Gastroesophageal sphincter (tissue), 4 donors: ENCODE data around the gene SSBP4. TPM values are rescaled to one million over a fixed set of nuclear protein-coding genes. Genes with fewer than 3 reads are reported as not detected.

Experiments used
- ATAC-seq: fragments of 150-250 bp; one replicate; pipeline ENCODE4 v1.9.1; 2016; ENCODE audit warnings: mild to moderate bottlenecking, moderate library complexity
- H3K27ac ChIP-seq, 4 donors: fragments of 200-600 bp; sonication (generic) in 3 of 4; 1 replicate in 3 of 4; 2 replicates in 1 of 4; pipeline ENCODE4 v1.5.1; 2016 to 2019
- H3K27me3 ChIP-seq: fragments of 200-600 bp; sonication (generic); one replicate; pipeline ENCODE4 v1.5.1; 2019
- H3K36me3 ChIP-seq, 2 donors: fragments of 200-600 bp; sonication (generic); one replicate each; pipeline ENCODE4 v1.5.1; 2019; ENCODE audit warnings: control low read depth in 1 of 2
- H3K4me1 ChIP-seq, 3 donors: fragments of 200-600 bp; sonication (generic); 1 replicate in 2 of 3; 2 replicates in 1 of 3; pipeline ENCODE4 v1.5.1; 2016 to 2019; ENCODE audit warnings: control low read depth in 2 of 3
- H3K4me3 ChIP-seq, 2 donors: fragments of 200-600 bp; sonication (generic); one replicate each; pipeline ENCODE4 v1.5.1; 2019; ENCODE audit warnings: mild to moderate bottlenecking in 1 of 2, moderate library complexity in 1 of 2
- H3K9me3 ChIP-seq, 3 donors: fragments of 200-600 bp; sonication (generic); one replicate each; pipeline ENCODE4 v1.5.1; 2017 to 2019; ENCODE audit warnings: control low read depth in 2 of 3
- CTCF ChIP-seq, 4 experiments: fragments of 200-600 bp in 2 of 4; fragments of 450-650 bp in 2 of 4; sonication (generic) in 1 of 4; IDR thresholded peaks; one replicate each; pipeline ENCODE4 v1.5.1; 2017 to 2019; ENCODE audit warnings: antibody characterized with exemption in 4 of 4, mild to moderate bottlenecking in 2 of 4, moderate library complexity in 2 of 4
- EP300 ChIP-seq: sonication (generic); formaldehyde crosslinking; IDR thresholded peaks from one replicate; pipeline ENCODE4 v1.6.1; 2017; ENCODE audit warnings: antibody characterized with exemption, mild to moderate bottlenecking
- POLR2A ChIP-seq, 2 donors: fragments of 450-650 bp; IDR thresholded peaks; one replicate each; pipeline ENCODE4 v1.6.1; 2017; ENCODE audit warnings: antibody characterized with exemption in 2 of 2, mild to moderate bottlenecking in 2 of 2, moderate library complexity in 1 of 2
- POLR2AphosphoS5 ChIP-seq: sonication (generic); formaldehyde crosslinking; IDR thresholded peaks from one replicate; pipeline ENCODE4 v1.6.1; 2017; ENCODE audit warnings: antibody characterized with exemption
- whole genome bisulfite sequencing, 2 donors: methylation state at CpG; one replicate each; pipeline ENCODE4 v1.1.5; 2018; ENCODE audit warnings: low coverage in 1 of 2; 5-methylcytosine and 5-hydroxymethylcytosine counted together
- total RNA-seq, 4 donors: library from RNA; depleted of rRNA; stranded (reverse); fragments of >200 nt; gene quantifications; one replicate each; pipeline ENCODE4 v1.1.0, GENCODE V29; 2016

SSBP4 gene
- total RNA-seq, 4 donors from 2014 or later, result 58.4 to 76.2 (median 61.3) TPM

GRCh38 chr19:18424890-18425514 is 5.8 kb downstream of the SSBP4 start:
- WGBS, 2 donors, result 74% methylated on average over 7 of the region's 17 CpGs; no CpG with 5 or more reads in 1 of the 2 donors
- Histone ChIP-seq H3K4me1 (peaks cover 0 to 100% (median 61%) of the 10 kb centered on the region in 3 donors), H3K27ac (peak overlapping the region in 3 of 4 donors; percentile 84 to 86 (median 85)), H3K27me3 (no peaks in the 10 kb centered on the region), H3K36me3 (peaks cover 0 to 10% of the 10 kb centered on the region in 2 donors), H3K4me3 (no peak overlapping the region), H3K9me3 (no peaks in the 10 kb centered on the region)
- no peak for TF ChIP-seq EP300
- no peak for TF ChIP-seq POLR2AphosphoS5
- no peak for TF ChIP-seq CTCF (IDR thresholded peaks at IDR 0.05)
- no peak for ATAC-seq

GRCh38 chr19:18425515-18426415 is 6.6 kb downstream of the SSBP4 start:
- TF ChIP-seq EP300, result no peak
- peak in 3 of 4 experiments; percentile 31 to 46 (median 45) for TF ChIP-seq CTCF (IDR thresholded peaks at IDR 0.05)
- TF ChIP-seq POLR2AphosphoS5, result no peak
- no peak for TF ChIP-seq POLR2A (IDR thresholded peaks at IDR 0.05)
- peaks cover 0 to 98% (median 56%) of the 10 kb centered on the region in 3 donors for H3K4me1 ChIP-seq
- 8 to 48% methylated on average over 4 to 13 of the region's 18 CpGs for WGBS, 2 donors
- peak overlapping the region in 3 of 4 donors; percentile 84 to 86 (median 85) for H3K27ac ChIP-seq
- peak; percentile 68 for ATAC-seq
- H3K9me3 ChIP-seq, result no peaks in the 10 kb centered on the region
- H3K27me3 ChIP-seq, result no peaks in the 10 kb centered on the region
- no peak overlapping the region for H3K4me3 ChIP-seq
- peaks cover 0 to 10% of the 10 kb centered on the region in 2 donors for H3K36me3 ChIP-seq

GRCh38 chr19:18426416-18426767 is 7.2 kb downstream of the SSBP4 start:
- no peak for TF ChIP-seq POLR2AphosphoS5
- peak in 1 of 2 donors; percentile 9 for TF ChIP-seq POLR2A (IDR thresholded peaks at IDR 0.05)
- WGBS, 2 donors, result 10 to 43% methylated on average over 2 of the region's 8 CpGs
- peaks cover 0 to 98% (median 53%) of the 10 kb centered on the region in 3 donors for H3K4me1 ChIP-seq
- H3K9me3 ChIP-seq, result no peaks in the 10 kb centered on the region
- peaks cover 0 to 12% of the 10 kb centered on the region in 2 donors for H3K36me3 ChIP-seq
- no peak for ATAC-seq
- peak overlapping the region in 3 of 4 donors; percentile 84 to 86 (median 85) for H3K27ac ChIP-seq
- H3K4me3 ChIP-seq, result no peak overlapping the region
- H3K27me3 ChIP-seq, result no peaks in the 10 kb centered on the region

GRCh38 chr19:18427080-18427742 is 8.0 kb downstream of the SSBP4 start:
- Histone ChIP-seq H3K36me3 (peaks cover 0 to 13% of the 10 kb centered on the region in 2 donors), H3K9me3 (no peaks in the 10 kb centered on the region), H3K27ac (peak overlapping the region in 3 of 4 donors; percentile 84 to 86 (median 85)), H3K4me1 (peaks cover 0 to 98% (median 51%) of the 10 kb centered on the region in 3 donors), H3K27me3 (no peaks in the 10 kb centered on the region), H3K4me3 (no peak overlapping the region)
- WGBS, 2 donors, result no CpG with 5 or more reads among the region's 16 CpGs
- no peak for ATAC-seq
- TF ChIP-seq CTCF (IDR thresholded peaks at IDR 0.05), result no peak
- TF ChIP-seq POLR2AphosphoS5, result no peak
- no peak for TF ChIP-seq EP300
- no peak for TF ChIP-seq POLR2A (IDR thresholded peaks at IDR 0.05)

GRCh38 chr19:18427743-18428113 is 8.5 kb downstream of the SSBP4 start:
- Histone ChIP-seq H3K9me3 (no peaks in the 10 kb centered on the region), H3K36me3 (peaks cover 0 to 13% of the 10 kb centered on the region in 2 donors), H3K4me3 (no peak overlapping the region), H3K27me3 (no peaks in the 10 kb centered on the region), H3K4me1 (peaks cover 0 to 98% (median 47%) of the 10 kb centered on the region in 3 donors), H3K27ac (peak overlapping the region in 3 of 4 donors; percentile 84 to 86 (median 85))
- WGBS, 2 donors, result no CpG with 5 or more reads among the region's 12 CpGs
- TF ChIP-seq POLR2A (IDR thresholded peaks at IDR 0.05) (no peak), CTCF (IDR thresholded peaks at IDR 0.05) (no peak), POLR2AphosphoS5 (no peak), EP300 (no peak)
- ATAC-seq, result no peak
